HL-60 (cell line): ENCODE data around the gene RICTOR.

Source experiments
- DNase-seq, 2 experiments: peaks; one replicate each; pipeline ENCODE4 v3.0.0-alpha.2; 2010 to 2020; ENCODE audit warnings: low read depth in 1 of 2, low spot score in 1 of 2
- H3K27ac ChIP-seq: fragments of 250-450 bp; sonication (Bioruptor Pico); replicated peaks from 2 replicates; pipeline ENCODE4 v1.5.1; 2020; ENCODE audit warnings: mild to moderate bottlenecking, moderate library complexity
- H3K27me3 ChIP-seq: fragments of 250-450 bp; sonication (Bioruptor Pico); 2 replicates; pipeline ENCODE4 v1.5.1; 2021; ENCODE audit warnings: mild to moderate bottlenecking, moderate library complexity; ENCODE audit not compliant: insufficient read depth, poor library complexity, severe bottlenecking
- H3K4me3 ChIP-seq: replicated peaks from 2 replicates; pipeline ENCODE4 v1.5.1; 2011; ENCODE audit warnings: mild to moderate bottlenecking, control low read depth, low read length; ENCODE audit not compliant: insufficient read depth
- GABPA ChIP-seq: IDR thresholded peaks from 2 replicates; pipeline ENCODE4 v1.6.1; 2012; ENCODE audit warnings: low read depth
- POLR2AphosphoS5 ChIP-seq: IDR thresholded peaks from 2 replicates; pipeline ENCODE4 v1.6.1; 2012; ENCODE audit warnings: low read depth
- SPI1 ChIP-seq: IDR thresholded peaks from 2 replicates; pipeline ENCODE4 v1.6.1; 2012; ENCODE audit warnings: low read depth, mild to moderate bottlenecking, borderline replicate concordance
- TF ChIP-seq, protein P1 (sequence below): IDR thresholded peaks from one replicate; pipeline ENCODE4 v1.5.1; 2011; ENCODE audit warnings: low read length, control low read depth, inconsistent platforms; ENCODE audit not compliant: insufficient read depth
- TF ChIP-seq, protein P2 (sequence below): IDR thresholded peaks from 2 replicates; pipeline ENCODE4 v1.6.1; 2012; ENCODE audit warnings: low read depth; ENCODE audit not compliant: insufficient replicate concordance

Gene RICTOR

DNA sequence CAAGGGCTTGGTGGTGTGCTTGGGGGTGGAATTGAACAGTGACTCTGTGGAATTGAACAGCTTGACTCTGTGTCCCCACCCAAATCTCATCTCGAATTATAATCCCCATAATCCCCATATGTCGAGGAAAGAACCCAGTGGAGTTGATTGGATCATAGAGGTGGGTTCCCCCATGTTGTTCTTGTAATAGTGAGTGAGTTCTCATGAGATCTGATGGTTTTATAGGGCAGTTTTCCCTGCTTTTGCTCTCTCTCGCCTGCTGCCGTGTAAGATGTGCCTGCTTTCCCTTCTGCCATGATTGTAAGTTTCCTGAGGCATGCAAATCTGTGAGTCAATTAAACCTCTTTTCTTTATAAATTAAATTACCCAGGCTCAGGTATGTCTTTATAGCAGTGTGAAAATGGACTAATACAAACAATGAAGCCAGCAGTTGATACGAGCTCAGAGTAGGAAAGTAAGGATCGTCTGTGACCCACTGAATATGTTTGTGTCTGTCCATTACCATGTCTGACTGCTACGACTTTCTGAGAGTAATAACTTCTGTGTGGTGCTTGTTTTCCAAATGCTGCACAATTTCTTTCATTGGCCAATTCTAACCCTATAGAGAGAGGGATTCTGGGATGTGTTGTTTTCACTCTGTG is 17.9 kb upstream of the RICTOR start:
- TF ChIP-seq, protein P1, sequence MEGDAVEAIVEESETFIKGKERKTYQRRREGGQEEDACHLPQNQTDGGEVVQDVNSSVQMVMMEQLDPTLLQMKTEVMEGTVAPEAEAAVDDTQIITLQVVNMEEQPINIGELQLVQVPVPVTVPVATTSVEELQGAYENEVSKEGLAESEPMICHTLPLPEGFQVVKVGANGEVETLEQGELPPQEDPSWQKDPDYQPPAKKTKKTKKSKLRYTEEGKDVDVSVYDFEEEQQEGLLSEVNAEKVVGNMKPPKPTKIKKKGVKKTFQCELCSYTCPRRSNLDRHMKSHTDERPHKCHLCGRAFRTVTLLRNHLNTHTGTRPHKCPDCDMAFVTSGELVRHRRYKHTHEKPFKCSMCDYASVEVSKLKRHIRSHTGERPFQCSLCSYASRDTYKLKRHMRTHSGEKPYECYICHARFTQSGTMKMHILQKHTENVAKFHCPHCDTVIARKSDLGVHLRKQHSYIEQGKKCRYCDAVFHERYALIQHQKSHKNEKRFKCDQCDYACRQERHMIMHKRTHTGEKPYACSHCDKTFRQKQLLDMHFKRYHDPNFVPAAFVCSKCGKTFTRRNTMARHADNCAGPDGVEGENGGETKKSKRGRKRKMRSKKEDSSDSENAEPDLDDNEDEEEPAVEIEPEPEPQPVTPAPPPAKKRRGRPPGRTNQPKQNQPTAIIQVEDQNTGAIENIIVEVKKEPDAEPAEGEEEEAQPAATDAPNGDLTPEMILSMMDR = no peak
- TF ChIP-seq POLR2AphosphoS5 = no peak
- Histone ChIP-seq H3K27me3 (no peaks in the 10 kb centered on the region), H3K4me3 (no peak overlapping the region), H3K27ac (no peak overlapping the region)
- DNase-seq = no peak

DNA sequence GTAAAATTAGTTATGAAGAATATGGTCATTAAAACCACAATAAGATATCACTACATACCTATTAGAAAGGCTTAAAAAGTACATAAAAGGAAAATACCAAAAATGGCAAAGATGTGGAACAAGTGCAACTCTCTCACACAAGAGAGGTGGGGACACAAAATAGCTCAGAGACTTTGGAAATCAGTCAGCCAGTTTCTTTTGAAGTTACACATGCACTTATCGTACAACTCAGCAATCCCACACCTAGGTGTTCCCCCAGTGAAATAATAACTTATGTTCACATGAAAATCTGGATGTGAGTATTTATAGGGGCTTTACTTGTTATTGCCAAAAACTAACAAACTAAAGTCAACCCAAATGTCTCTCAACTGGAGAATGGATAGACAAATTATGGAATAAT is 9.8 kb upstream of the RICTOR start:
- Histone ChIP-seq H3K27me3 (no peaks in the 10 kb centered on the region), H3K4me3 (no peak overlapping the region), H3K27ac (no peak overlapping the region)
- DNase-seq = no peak
- TF ChIP-seq, protein P2, sequence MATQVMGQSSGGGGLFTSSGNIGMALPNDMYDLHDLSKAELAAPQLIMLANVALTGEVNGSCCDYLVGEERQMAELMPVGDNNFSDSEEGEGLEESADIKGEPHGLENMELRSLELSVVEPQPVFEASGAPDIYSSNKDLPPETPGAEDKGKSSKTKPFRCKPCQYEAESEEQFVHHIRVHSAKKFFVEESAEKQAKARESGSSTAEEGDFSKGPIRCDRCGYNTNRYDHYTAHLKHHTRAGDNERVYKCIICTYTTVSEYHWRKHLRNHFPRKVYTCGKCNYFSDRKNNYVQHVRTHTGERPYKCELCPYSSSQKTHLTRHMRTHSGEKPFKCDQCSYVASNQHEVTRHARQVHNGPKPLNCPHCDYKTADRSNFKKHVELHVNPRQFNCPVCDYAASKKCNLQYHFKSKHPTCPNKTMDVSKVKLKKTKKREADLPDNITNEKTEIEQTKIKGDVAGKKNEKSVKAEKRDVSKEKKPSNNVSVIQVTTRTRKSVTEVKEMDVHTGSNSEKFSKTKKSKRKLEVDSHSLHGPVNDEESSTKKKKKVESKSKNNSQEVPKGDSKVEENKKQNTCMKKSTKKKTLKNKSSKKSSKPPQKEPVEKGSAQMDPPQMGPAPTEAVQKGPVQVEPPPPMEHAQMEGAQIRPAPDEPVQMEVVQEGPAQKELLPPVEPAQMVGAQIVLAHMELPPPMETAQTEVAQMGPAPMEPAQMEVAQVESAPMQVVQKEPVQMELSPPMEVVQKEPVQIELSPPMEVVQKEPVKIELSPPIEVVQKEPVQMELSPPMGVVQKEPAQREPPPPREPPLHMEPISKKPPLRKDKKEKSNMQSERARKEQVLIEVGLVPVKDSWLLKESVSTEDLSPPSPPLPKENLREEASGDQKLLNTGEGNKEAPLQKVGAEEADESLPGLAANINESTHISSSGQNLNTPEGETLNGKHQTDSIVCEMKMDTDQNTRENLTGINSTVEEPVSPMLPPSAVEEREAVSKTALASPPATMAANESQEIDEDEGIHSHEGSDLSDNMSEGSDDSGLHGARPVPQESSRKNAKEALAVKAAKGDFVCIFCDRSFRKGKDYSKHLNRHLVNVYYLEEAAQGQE = no peak
- TF ChIP-seq POLR2AphosphoS5 (no peak), GABPA (no peak), SPI1 (no peak)
- TF ChIP-seq, protein P1 = no peak

DNA sequence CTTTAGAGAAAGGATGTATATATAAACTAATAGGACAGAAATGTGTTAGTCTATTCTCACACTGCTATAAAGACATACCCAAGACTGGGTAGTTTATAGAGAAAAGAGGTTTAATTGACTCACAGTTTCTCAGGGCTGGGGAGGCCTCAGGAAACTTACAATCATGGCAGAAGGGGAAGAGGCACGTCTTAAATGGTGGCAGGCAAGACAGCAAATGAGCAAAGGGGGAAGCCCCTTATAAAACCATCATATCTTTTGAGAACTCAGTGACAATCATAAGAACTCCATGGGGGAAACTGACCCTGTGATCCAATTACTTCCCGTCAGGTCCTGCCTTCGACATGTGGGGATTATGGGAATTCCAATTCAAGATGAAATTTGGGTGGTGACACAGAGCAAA is 8.8 kb upstream of the RICTOR start:
- H3K4me3 ChIP-seq = no peak overlapping the region
- TF ChIP-seq SPI1 (no peak), GABPA (no peak)
- TF ChIP-seq, protein P1 = no peak
- no peak overlapping the region for H3K27ac ChIP-seq
- DNase-seq = no peak
- H3K27me3 ChIP-seq = no peaks in the 10 kb centered on the region

DNA sequence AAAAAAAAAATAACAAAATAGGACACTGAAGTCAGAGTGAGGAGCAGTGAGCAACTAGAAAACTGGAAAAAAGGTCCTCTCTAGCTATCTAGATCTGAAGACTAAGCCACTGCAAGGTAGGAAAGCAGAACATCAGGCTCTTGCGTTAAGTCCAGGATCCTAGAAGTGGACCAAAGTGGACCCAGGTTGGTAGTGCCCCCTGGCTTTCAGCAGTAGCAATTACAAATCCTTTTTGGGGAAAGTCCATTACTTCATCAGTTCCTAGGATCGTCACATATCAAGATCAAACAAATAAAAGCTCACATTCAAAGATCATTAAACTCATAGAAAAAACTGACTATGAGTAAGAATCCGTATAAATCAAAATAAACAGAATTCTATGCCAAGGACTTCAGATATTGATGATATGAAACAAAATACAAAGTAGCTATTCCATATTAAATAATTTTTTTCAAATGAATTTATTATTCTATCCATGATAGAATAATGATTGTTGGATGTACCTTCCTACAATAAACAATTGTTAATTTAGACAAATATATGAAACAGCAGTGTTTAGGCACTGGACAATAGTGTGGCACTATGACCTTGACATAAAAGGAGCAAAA is 6.5 kb upstream of the RICTOR start:
- TF ChIP-seq, protein P1 = peak; percentile 70
- TF ChIP-seq, protein P2 = no peak
- Histone ChIP-seq H3K4me3 (no peak overlapping the region), H3K27ac (no peak overlapping the region), H3K27me3 (no peaks in the 10 kb centered on the region)
- DNase-seq = peak; percentile 32 to 61
